K562 (cell line): ENCODE measurements around the gene PPM1G. TPM values are rescaled to one million over a fixed set of nuclear protein-coding genes. Genes with fewer than 3 reads are reported as not detected.

Experiments
- ATAC-seq: fragments of 200-7000 bp; cut with Tn5 transposase; 3 replicates; pipeline ENCODE4 v1.9.1; 2020; ENCODE audit warnings: moderate library complexity
- BruUV-seq: library from RNA; stranded (reverse); fragments of 400-500 nt; replicated peaks from 2 replicates; lab custom pipeline; 2021; lab: Mats Ljungman, UMichigan
- CTCF ChIA-PET: fragments of 300-600 bp; formaldehyde crosslinking; extraction: SDS; loops from one replicate; lab custom pipeline; 2021; ENCODE audit warnings: low intra/inter-chr PET ratio; lab: Yijun Ruan, JAX
- POLR2A ChIA-PET: fragments of 300-600, 350-650 bp; sonication (Branson Sonifier 250); formaldehyde crosslinking; extraction: SDS; loops from one replicate; lab custom pipeline; 2021; ENCODE audit warnings: antibody characterized with exemption, inconsistent platforms; lab: Yijun Ruan, JAX
- DNase-seq, 4 experiments: peaks; one replicate each; pipeline versions ENCODE4 v3.0.0 to v3.0.0-alpha.2; 2011 to 2018; ENCODE audit warnings: low spot score in 3 of 4, mixed read lengths in 3 of 4; ENCODE audit errors: extremely low read depth in 1 of 4
- FAIRE-seq: peaks from 2 replicates; lab custom pipeline; 2011; peaks lifted over from hg19 to GRCh38; lab: Jason Lieb, UNC
- H2AFZ ChIP-seq: 2 replicates; pipeline ENCODE4 v1.6.0; 2011; ENCODE audit warnings: low read depth, low read length, control low read depth, inconsistent platforms
- H3K27ac ChIP-seq: fragments of 200-600 bp; 3 replicates; pipeline ENCODE4 v1.8.0; 2011; ENCODE audit warnings: low read depth, mild to moderate bottlenecking, control low read depth, inconsistent platforms, low read length, moderate library complexity, mixed read lengths; ENCODE audit errors: extremely low read depth
- H3K27me3 ChIP-seq, 2 experiments: fragments of 300-600 bp in 1 of 2; 2 replicates in 1 of 2; 3 replicates in 1 of 2; pipeline versions ENCODE4 v1.6.0 to v1.8.0; 2011; ENCODE audit warnings: inconsistent platforms in 2 of 2, low read length in 2 of 2, mild to moderate bottlenecking in 1 of 2, mixed read lengths in 1 of 2, moderate library complexity in 1 of 2; ENCODE audit not compliant: control insufficient read depth in 2 of 2, insufficient read depth in 2 of 2
- H3K36me3 ChIP-seq: fragments of 300-600 bp; 3 replicates; pipeline ENCODE4 v1.8.0; 2011; ENCODE audit warnings: mild to moderate bottlenecking, low read length, inconsistent platforms; ENCODE audit not compliant: control insufficient read depth, insufficient read depth
- H3K4me1 ChIP-seq, 2 experiments: fragments of 200-600 bp in 1 of 2; replicated peaks in 1 of 2; 2 replicates in 1 of 2; 3 replicates in 1 of 2; pipeline versions ENCODE4 v1.5.1 to v1.8.0; 2011; ENCODE audit warnings: inconsistent platforms in 2 of 2, low read length in 2 of 2, mild to moderate bottlenecking in 1 of 2, mixed read lengths in 1 of 2, moderate library complexity in 1 of 2; ENCODE audit not compliant: control insufficient read depth in 2 of 2, insufficient read depth in 2 of 2
- H3K4me2 ChIP-seq: 2 replicates; pipeline ENCODE4 v1.6.1; 2011; ENCODE audit warnings: low read length, control low read depth, inconsistent platforms, mixed read lengths; ENCODE audit not compliant: insufficient read depth
- H3K4me3 ChIP-seq: fragments of 200-600 bp; sonication (generic), shearing (Covaris generic); 2 replicates; pipeline ENCODE4 v1.5.1; 2016; ENCODE audit warnings: control low read depth, inconsistent platforms
- H3K79me2 ChIP-seq: fragments of 200-600 bp; 3 replicates; pipeline ENCODE4 v1.8.0; 2011; ENCODE audit warnings: low read length, inconsistent platforms; ENCODE audit not compliant: control insufficient read depth, insufficient read depth
- H3K9ac ChIP-seq, 2 experiments: 2 replicates each; pipeline versions ENCODE4 v1.6.0 to v1.6.1; 2011; ENCODE audit warnings: low read depth in 2 of 2, low read length in 2 of 2, control low read depth in 1 of 2, inconsistent platforms in 1 of 2, mild to moderate bottlenecking in 1 of 2, mixed read lengths in 1 of 2; ENCODE audit not compliant: insufficient read depth in 1 of 2
- H3K9me1 ChIP-seq: one replicate; pipeline ENCODE4 v1.6.0; 2011; ENCODE audit warnings: inconsistent platforms, mild to moderate bottlenecking, low read length, moderate library complexity; ENCODE audit not compliant: control insufficient read depth, insufficient read depth
- H3K9me3 ChIP-seq: replicated peaks from 2 replicates; pipeline ENCODE4 v1.5.1; 2011; ENCODE audit warnings: low read depth, low read length, inconsistent platforms; ENCODE audit not compliant: control insufficient read depth, insufficient read depth
- H4K20me1 ChIP-seq: replicated peaks from 2 replicates; pipeline ENCODE4 v1.6.1; 2011; ENCODE audit warnings: low read length, inconsistent platforms, mixed read lengths; ENCODE audit not compliant: control insufficient read depth, insufficient read depth
- ATF2 ChIP-seq: sonication (generic); formaldehyde crosslinking; IDR thresholded peaks from 2 replicates; pipeline ENCODE4 v1.8.1; 2022; ENCODE audit warnings: missing genetic modification reagents
- EGR1 ChIP-seq: fragments of 450-650 bp; conservative IDR thresholded peaks from 2 replicates; pipeline ENCODE4 v1.6.1; 2017; ENCODE audit warnings: mild to moderate bottlenecking
- HDAC1 ChIP-seq, 2 experiments: fragments of 450-650 bp; IDR thresholded peaks; 2 replicates each; pipeline ENCODE4 v1.6.1; 2016 to 2017; ENCODE audit warnings: inconsistent platforms in 1 of 2, mild to moderate bottlenecking in 1 of 2, moderate library complexity in 1 of 2
- IRF2 ChIP-seq: sonication (generic); formaldehyde crosslinking; IDR thresholded peaks from 2 replicates; pipeline ENCODE4 v1.8.1; 2022; ENCODE audit warnings: mild to moderate bottlenecking, missing genetic modification reagents
- MEIS2 ChIP-seq: fragments of 450-650 bp; IDR thresholded peaks from 2 replicates; pipeline ENCODE4 v1.6.1; 2014; ENCODE audit warnings: mild to moderate bottlenecking; ENCODE audit not compliant: partially characterized antibody
- MYC ChIP-seq, 2 experiments: fragments of 250-450 bp in 1 of 2; sonication (Bioruptor Pico) in 1 of 2; IDR thresholded peaks; 2 replicates each; pipeline versions ENCODE4 v1.5.1 to v1.6.1; 2012 to 2021; ENCODE audit warnings: low read depth in 2 of 2, borderline replicate concordance in 1 of 2, improper control_type of control experiment in 1 of 2, low read length in 1 of 2, mild to moderate bottlenecking in 1 of 2, moderate library complexity in 1 of 2
- NR3C1 ChIP-seq: sonication (generic); formaldehyde crosslinking; IDR thresholded peaks from 2 replicates; pipeline ENCODE4 v1.8.1; 2022; ENCODE audit warnings: missing genetic modification reagents
- POLR2G ChIP-seq: fragments of 200-400 bp; formaldehyde crosslinking; IDR thresholded peaks from 2 replicates; pipeline ENCODE4 v1.6.1; 2017; ENCODE audit warnings: low read depth, mild to moderate bottlenecking, antibody characterized with exemption, low read length, moderate library complexity
- SIN3A ChIP-seq, 2 experiments: fragments of 150-350 bp in 1 of 2; IDR thresholded peaks; 2 replicates each; pipeline ENCODE4 v1.6.1; 2011 to 2016; ENCODE audit warnings: borderline replicate concordance in 2 of 2, low read depth in 2 of 2, low read length in 2 of 2, mild to moderate bottlenecking in 2 of 2, moderate library complexity in 2 of 2; ENCODE audit not compliant: control insufficient read depth in 1 of 2
- SRSF3 ChIP-seq: fragments of 200-400 bp; formaldehyde crosslinking; IDR thresholded peaks from 2 replicates; pipeline ENCODE4 v1.6.1; 2016; ENCODE audit warnings: mild to moderate bottlenecking, low read length, moderate library complexity; ENCODE audit not compliant: insufficient read depth
- TAF7 ChIP-seq: fragments of 450-650 bp; IDR thresholded peaks from 2 replicates; pipeline ENCODE4 v1.6.1; 2016; ENCODE audit warnings: missing genetic modification characterization, missing compliant biosample characterization
- TFAM ChIP-seq: fragments of 250-450 bp; sonication (Bioruptor Pico); conservative IDR thresholded peaks from 2 replicates; pipeline ENCODE4 v1.5.0; 2021; ENCODE audit warnings: mild to moderate bottlenecking, moderate library complexity
- THRAP3 ChIP-seq: fragments of 450-650 bp; IDR thresholded peaks from 2 replicates; pipeline ENCODE4 v1.6.1; 2016; ENCODE audit warnings: mild to moderate bottlenecking, inconsistent platforms, borderline replicate concordance
- ZBTB7A ChIP-seq: IDR thresholded peaks from 2 replicates; pipeline ENCODE4 v1.6.1; 2011; ENCODE audit warnings: low read depth, mild to moderate bottlenecking, low read length, moderate library complexity, borderline replicate concordance; ENCODE audit not compliant: control insufficient read depth
- ZNF133 ChIP-seq: fragments of 250-450 bp; sonication (Bioruptor Pico); IDR thresholded peaks from 2 replicates; pipeline ENCODE4 v1.4.0; 2020; ENCODE audit warnings: mild to moderate bottlenecking
- ZNF175 ChIP-seq: fragments of 200-800 bp; sonication (Bioruptor generic); IDR thresholded peaks from 2 replicates; pipeline ENCODE4 v1.6.1; 2016; ENCODE audit warnings: low read depth, mild to moderate bottlenecking, missing genetic modification characterization, missing compliant biosample characterization
- ZNF354B ChIP-seq: fragments of 250-450 bp; sonication (Bioruptor Pico); IDR thresholded peaks from 2 replicates; pipeline ENCODE4 v1.4.0; 2020
- WGBS: fragments of 100-300 bp; shearing (Covaris generic); methylation state at CpG from one replicate; pipeline ENCODE4 v1.1.6; 2016; ENCODE audit warnings: low coverage, mixed read lengths; ENCODE audit not compliant: insufficient coverage; ENCODE audit errors: missing lambda C conversion rate; 5-methylcytosine and 5-hydroxymethylcytosine counted together
- in situ Hi-C: fragments of 300-500 bp; cut with MboI; formaldehyde crosslinking; loops from 4 replicates; pipeline ENCODE4 v1.15.0; 2018; ENCODE audit warnings: inconsistent platforms, mixed read lengths
- intact Hi-C: fragments of 100-400 bp; cut with micrococcal nuclease; formaldehyde crosslinking; loops from 2 replicates; pipeline ENCODE4 v1.14.2; 2022
- polyA plus RNA-seq, 8 experiments: library from polyadenylated mRNA; depleted of rRNA in 4 of 8; stranded (reverse) in 5 of 8; unstranded in 3 of 8; fragments of >200 nt; fragmentation: Nextera tagmentation in 2 of 8; fragmentation: Illumina TruSeq in 1 of 8; extraction: Ambion mirVana in 2 of 8; extraction: Trizol in 1 of 8; gene quantifications; 2 replicates each; pipeline versions ENCODE4 v1.2.1 to v1.2.3, GENCODE V29; 2011 to 2014; ENCODE audit warnings: inconsistent platforms in 1 of 8, missing spikeins in 1 of 8
- total RNA-seq, 7 experiments: library from RNA; depleted of rRNA in 6 of 7; stranded (reverse); fragments of >200 nt in 6 of 7; fragmentation: Illumina TruSeq in 2 of 7; extraction: Trizol in 2 of 7; gene quantifications; 2 replicates each; pipeline versions ENCODE4 v1.2.1 to v1.2.3, GENCODE V29; 2011 to 2021; ENCODE audit warnings: low replicate concordance in 1 of 7
- TF ChIP-seq, protein P1 (sequence below): fragments of 250-450 bp; sonication (Bioruptor Pico); IDR thresholded peaks from 2 replicates; pipeline ENCODE4 v1.5.0; 2021

Gene PPM1G
- total and polyA plus RNA-seq, 9 of the 15 experiments (the other 6 are each of a cell fraction or from before 2014, with no cell fraction given) = 61.7 to 230 (median 153) TPM

- Histone ChIP-seq H3K36me3 (peaks cover 32% of the 10 kb centered on the region; the same call in 2 of the 3 replicates), H3K27ac (peak overlapping the region; percentile 93), H2AFZ (peak overlapping the region; percentile 76), H3K4me3 (peak overlapping the region; percentile 99), H3K9ac (peak overlapping the region; percentile 90 to 100), H3K9me3 (no peaks in the 10 kb centered on the region), H3K9me1 (no peaks in the 10 kb centered on the region), H3K4me2 (peak overlapping the region; percentile 88), H3K27me3 (no peaks in the 10 kb centered on the region), H4K20me1 (no peaks in the 10 kb centered on the region), H3K79me2 (peaks cover 56% of the 10 kb centered on the region), H3K4me1 (peaks cover 6 to 23% of the 10 kb centered on the region in 2 experiments; a peak in 4 of 5 replicates)
- POLR2A ChIA-PET = interaction anchor here (0.6 to 5.0 kb wide), 17 partner anchors 11 to 380 kb away, joined by 3 to 46 read pairs (median 3); partner anchors contain the start of genes NRBP1, SLC4A1AP, SUPT7L and ZNF513
- FAIRE-seq (no peak), ATAC-seq (peak; percentile 58), DNase-seq (peak in 2 of 4 experiments; percentile 33 to 40)
- CTCF ChIA-PET = interaction anchor here (0.8 to 3.0 kb wide), 5 partner anchors 19 to 275 kb away, joined by 3 to 35 read pairs (median 4); partner anchors contain the start of genes IFT172 and NRBP1
- intact Hi-C loops = loop anchor here (1.0 to 5.0 kb wide), 4 partner anchors 21 to 275 kb away; partner anchors contain the start of gene ZNF512
- in situ Hi-C loops = no loop called here
- WGBS = 0% methylated on average over 28 of the region's 33 CpGs
- BruUV-seq = no TSS peak
- TF ChIP-seq NR3C1 (CRISPR knock-in tag) = 0 out of 2 replicates have a peak, but pooled peaks have one; percentile 14
- 0 out of 2 replicates have a peak, but pooled peaks have one; percentile 42 for TF ChIP-seq SRSF3
- TF ChIP-seq, protein P1, sequence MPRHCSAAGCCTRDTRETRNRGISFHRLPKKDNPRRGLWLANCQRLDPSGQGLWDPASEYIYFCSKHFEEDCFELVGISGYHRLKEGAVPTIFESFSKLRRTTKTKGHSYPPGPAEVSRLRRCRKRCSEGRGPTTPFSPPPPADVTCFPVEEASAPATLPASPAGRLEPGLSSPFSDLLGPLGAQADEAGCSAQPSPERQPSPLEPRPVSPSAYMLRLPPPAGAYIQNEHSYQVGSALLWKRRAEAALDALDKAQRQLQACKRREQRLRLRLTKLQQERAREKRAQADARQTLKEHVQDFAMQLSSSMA (CRISPR knock-in tag) = peak; percentile 75; the same call in 1 of the 2 replicates
- no peak for TF ChIP-seq TFAM (CRISPR knock-in tag)
- TF ChIP-seq TAF7 = 0 out of 2 replicates have a peak, but pooled peaks have one; percentile 15
- TF ChIP-seq ATF2 (CRISPR knock-in tag) = 0 out of 2 replicates have a peak, but pooled peaks have one; percentile 76
- TF ChIP-seq ZBTB7A = peak; percentile 75
- peak in 1 of 2 experiments; percentile 64; a peak in 2 of 4 replicates for TF ChIP-seq HDAC1 (IDR thresholded peaks at IDR 0.05)
- TF ChIP-seq ZNF354B (CRISPR knock-in tag) = no peak
- TF ChIP-seq IRF2 (CRISPR knock-in tag) = peak; percentile 64; the same call in 1 of the 2 replicates
- TF ChIP-seq MEIS2 = no peak
- TF ChIP-seq SIN3A (IDR thresholded peaks at IDR 0.05; ENCODE audit: borderline replicate concordance in 2 of 2, control insufficient read depth in 1 of 2, low read depth in 2 of 2, low read length in 2 of 2) = peak in 1 of 2 experiments; percentile 79; a peak in 1 of 4 replicates
- no peak for TF ChIP-seq MYC (IDR thresholded peaks at IDR 0.05; ENCODE audit: low read depth, low read length)
- TF ChIP-seq MYC (CRISPR knock-in tag; IDR thresholded peaks at IDR 0.05; ENCODE audit: borderline replicate concordance, low read depth) = peak; percentile 85; the same call in 1 of the 2 replicates
- TF ChIP-seq POLR2G = no peak
- peak; percentile 49 for TF ChIP-seq EGR1
- TF ChIP-seq ZNF175 = no peak
- TF ChIP-seq THRAP3 = no peak
- TF ChIP-seq ZNF133 (CRISPR knock-in tag) = no peak
Measured at GRCh38 chr2:27408601-27409320, 630 bp downstream of the PPM1G start.
